ENCODE data around the gene ANKRD34A.

The ANKRD34A gene

GRCh38 chr1:145991735-145992412, 27.5 kb upstream of the ANKRD34A start:
- DNase-seq (ENCODE audit: extremely low read depth in 1 of 2, low read depth in 1 of 2): no peak

GRCh38 chr1:145990249-145990855, 26.0 kb upstream of the ANKRD34A start:
- no peak for DNase-seq (ENCODE audit: extremely low read depth in 1 of 2, low read depth in 1 of 2)

GRCh38 chr1:145988773-145989172, 24.4 kb upstream of the ANKRD34A start:
- DNase-seq (ENCODE audit: extremely low read depth in 1 of 2, low read depth in 1 of 2): no peak

- no peak for DNase-seq (ENCODE audit: extremely low read depth in 1 of 2, low read depth in 1 of 2)
These were observed 23.6 kb upstream of the ANKRD34A start for GRCh38 chr1:145987926-145988325.

GRCh38 chr1:145986551-145986950, 22.2 kb upstream of the ANKRD34A start:
- DNase-seq (ENCODE audit: extremely low read depth in 1 of 2, low read depth in 1 of 2): no peak

GRCh38 chr1:145985502-145986439, 21.4 kb upstream of the ANKRD34A start:
- no peak for DNase-seq (ENCODE audit: extremely low read depth in 1 of 2, low read depth in 1 of 2)

- DNase-seq (ENCODE audit: extremely low read depth in 1 of 2, low read depth in 1 of 2): no peak
These were observed 20.7 kb upstream of the ANKRD34A start for GRCh38 chr1:145985129-145985501.

GRCh38 chr1:145983960-145984830, 19.8 kb upstream of the ANKRD34A start:
- DNase-seq (ENCODE audit: extremely low read depth in 1 of 2, low read depth in 1 of 2): no peak

- no peak for DNase-seq (ENCODE audit: extremely low read depth in 1 of 2, low read depth in 1 of 2)
These were observed 18.9 kb upstream of the ANKRD34A start for GRCh38 chr1:145983206-145983675.

GRCh38 chr1:145982010-145982723, 17.8 kb upstream of the ANKRD34A start:
- no peak for DNase-seq (ENCODE audit: extremely low read depth in 1 of 2, low read depth in 1 of 2)

- DNase-seq (ENCODE audit: extremely low read depth in 1 of 2, low read depth in 1 of 2): no peak
These were observed 16.2 kb upstream of the ANKRD34A start for GRCh38 chr1:145980457-145980994.

GRCh38 chr1:145979746-145980456, 15.5 kb upstream of the ANKRD34A start:
- no peak for DNase-seq (ENCODE audit: extremely low read depth in 1 of 2, low read depth in 1 of 2)

GRCh38 chr1:145978854-145979745, 14.7 kb upstream of the ANKRD34A start:
- DNase-seq (ENCODE audit: extremely low read depth in 1 of 2, low read depth in 1 of 2): peak in 1 of 2 donors; percentile 87

- no peak for DNase-seq (ENCODE audit: extremely low read depth in 1 of 2, low read depth in 1 of 2)
These were observed 14.1 kb upstream of the ANKRD34A start for GRCh38 chr1:145978471-145978853.

- DNase-seq (ENCODE audit: extremely low read depth in 1 of 2, low read depth in 1 of 2): no peak
These were observed 13.4 kb upstream of the ANKRD34A start for GRCh38 chr1:145977486-145978470.

GRCh38 chr1:145977016-145977415, 12.6 kb upstream of the ANKRD34A start:
- no peak for DNase-seq (ENCODE audit: extremely low read depth in 1 of 2, low read depth in 1 of 2)

GRCh38 chr1:145975216-145975615, 10.8 kb upstream of the ANKRD34A start:
- no peak for DNase-seq (ENCODE audit: extremely low read depth in 1 of 2, low read depth in 1 of 2)

All from stimulated activated CD8-positive, alpha-beta memory T cell treated with anti-CD3 and anti-CD28 coated beads, Interleukin-7, amount 100 ng/mL, for 48 hours (primary cell).